Gastrocnemius medialis (tissue), 4 donors: ENCODE measurements around the gene SLC5A12. TPM values are rescaled to one million over a fixed set of nuclear protein-coding genes. Genes with fewer than 3 reads are reported as not detected.

Experiments
- ATAC-seq, 2 donors: fragments of 150-250 bp; one replicate each; pipeline ENCODE4 v1.9.1; 2016
- DNase-seq, 2 donors: peaks; one replicate each; pipeline ENCODE4 v3.0.0-alpha.2; 2019
- H3K27ac ChIP-seq, 4 donors: fragments of 200-600 bp; sonication (generic); 1 replicate in 1 of 4; 2 replicates in 3 of 4; pipeline ENCODE4 v1.5.1; 2016 to 2018; ENCODE audit warnings: mild to moderate bottlenecking in 2 of 4, moderate library complexity in 1 of 4
- H3K27me3 ChIP-seq, 3 donors: fragments of 200-600 bp; sonication (generic) in 2 of 3; 1 replicate in 1 of 3; 2 replicates in 2 of 3; pipeline versions ENCODE4 v1.5.1 to v1.6.0; 2016 to 2019; ENCODE audit warnings: mild to moderate bottlenecking in 1 of 3, moderate library complexity in 1 of 3
- H3K36me3 ChIP-seq, 2 donors: fragments of 200-600 bp; sonication (generic) in 1 of 2; one replicate each; pipeline ENCODE4 v1.5.1; 2017 to 2018
- H3K4me1 ChIP-seq, 2 donors: fragments of 200-600 bp; sonication (generic) in 1 of 2; one replicate each; pipeline ENCODE4 v1.5.1; 2016 to 2017; ENCODE audit warnings: mild to moderate bottlenecking in 2 of 2
- H3K4me3 ChIP-seq, 4 donors: fragments of 200-600 bp; sonication (generic) in 3 of 4; 1 replicate in 1 of 4; 2 replicates in 3 of 4; pipeline ENCODE4 v1.5.1; 2016 to 2019; ENCODE audit warnings: mild to moderate bottlenecking in 2 of 4
- H3K9me3 ChIP-seq, 3 donors: fragments of 200-600 bp; sonication (generic) in 2 of 3; 1 replicate in 1 of 3; 2 replicates in 2 of 3; pipeline ENCODE4 v1.5.1; 2016 to 2019
- POLR2A ChIP-seq, 2 donors: fragments of 450-650 bp; IDR thresholded peaks; one replicate each; pipeline ENCODE4 v1.6.1; 2017; ENCODE audit warnings: antibody characterized with exemption in 2 of 2, mild to moderate bottlenecking in 2 of 2, moderate library complexity in 2 of 2
- in situ Hi-C, 4 donors: fragments of 200-750 bp; cut with MboI; loops; one replicate each; pipeline versions ENCODE4 v1.15.0 to v1.8.0; 2017; ENCODE audit warnings: low sequenced_read_pairs in 4 of 4
- intact Hi-C: fragments of 100-400 bp; cut with DNase I; formaldehyde crosslinking; loops from one replicate; pipeline ENCODE4 v1.15.1; 2023; ENCODE audit warnings: low total_unique reads
- total RNA-seq, 4 donors: library from RNA; depleted of rRNA; stranded (reverse); fragments of >200 nt; gene quantifications; one replicate each; pipeline versions ENCODE4 v1.1.0 to v1.2.3, GENCODE V29; 2016
- TF ChIP-seq, protein P1 (sequence below), 5 experiments: fragments of 450-650 bp in 3 of 5; fragments of 200-600 bp in 2 of 5; sonication (generic) in 2 of 5; IDR thresholded peaks in 4 of 5; conservative IDR thresholded peaks in 1 of 5; 1 replicate in 4 of 5; 2 replicates in 1 of 5; pipeline ENCODE4 v1.5.1; 2016 to 2019; ENCODE audit warnings: antibody characterized with exemption in 5 of 5, mild to moderate bottlenecking in 3 of 5, moderate library complexity in 3 of 5

SLC5A12 gene, protein sequence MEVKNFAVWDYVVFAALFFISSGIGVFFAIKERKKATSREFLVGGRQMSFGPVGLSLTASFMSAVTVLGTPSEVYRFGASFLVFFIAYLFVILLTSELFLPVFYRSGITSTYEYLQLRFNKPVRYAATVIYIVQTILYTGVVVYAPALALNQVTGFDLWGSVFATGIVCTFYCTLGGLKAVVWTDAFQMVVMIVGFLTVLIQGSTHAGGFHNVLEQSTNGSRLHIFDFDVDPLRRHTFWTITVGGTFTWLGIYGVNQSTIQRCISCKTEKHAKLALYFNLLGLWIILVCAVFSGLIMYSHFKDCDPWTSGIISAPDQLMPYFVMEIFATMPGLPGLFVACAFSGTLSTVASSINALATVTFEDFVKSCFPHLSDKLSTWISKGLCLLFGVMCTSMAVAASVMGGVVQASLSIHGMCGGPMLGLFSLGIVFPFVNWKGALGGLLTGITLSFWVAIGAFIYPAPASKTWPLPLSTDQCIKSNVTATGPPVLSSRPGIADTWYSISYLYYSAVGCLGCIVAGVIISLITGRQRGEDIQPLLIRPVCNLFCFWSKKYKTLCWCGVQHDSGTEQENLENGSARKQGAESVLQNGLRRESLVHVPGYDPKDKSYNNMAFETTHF
- total RNA-seq, result not detected

DNA sequence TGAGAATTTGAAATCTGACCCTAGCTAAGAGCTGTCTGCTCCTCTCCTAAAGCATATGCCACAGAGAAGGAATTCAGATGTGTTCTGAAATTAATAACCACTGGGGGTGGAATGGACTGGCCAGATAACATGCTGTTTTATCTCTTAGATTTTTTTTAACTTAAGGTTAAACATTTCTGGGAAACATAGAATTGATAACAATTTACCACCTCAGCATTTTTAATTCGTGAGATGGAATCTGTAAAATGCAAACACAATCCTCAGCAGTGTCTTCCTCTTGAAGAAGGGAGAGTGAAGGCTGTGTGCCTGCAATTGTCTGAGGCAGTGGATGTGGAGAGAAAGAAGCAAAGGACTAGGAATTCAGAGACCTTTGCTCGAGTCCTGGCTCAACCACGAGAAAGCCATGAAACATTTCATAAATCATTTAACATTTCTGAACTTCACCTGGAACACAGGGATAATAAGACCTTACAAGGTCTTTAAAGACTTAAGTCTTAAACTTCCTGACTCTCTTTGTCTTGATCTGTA is at the start of gene SLC5A12:
Gene SLC5A12, minus strand, starts transcription at position 113 of the 528 bp plus-strand sequence. CDS start 346 bp downstream, outside the sequence.
- in situ Hi-C loops, result no loop called here
- ATAC-seq, result no peak
- no peak within 1 kb of the TSS for H3K27ac ChIP-seq

DNA sequence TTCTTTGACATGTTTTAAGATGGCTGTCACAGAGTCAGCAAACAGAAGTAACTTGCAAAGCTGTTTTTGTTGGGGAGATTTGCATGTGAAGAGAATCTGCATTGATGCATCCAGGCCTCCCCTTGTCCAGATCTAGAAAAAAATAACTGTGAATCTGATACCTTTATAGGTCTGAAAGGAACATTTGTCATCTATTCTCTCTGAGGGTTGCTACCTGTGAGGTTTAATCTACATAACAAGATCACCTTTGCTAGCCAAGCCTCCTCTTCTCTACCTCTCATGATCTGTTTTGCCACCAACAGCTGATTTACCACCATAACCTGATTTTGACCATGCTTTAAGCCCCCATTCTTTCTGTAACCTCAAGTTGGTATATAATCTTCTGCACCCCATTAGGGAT is 47.2 kb upstream of the SLC5A12 start:
- no peak for DNase-seq
- Histone ChIP-seq H3K27me3 (no peaks in the 10 kb centered on the region), H3K36me3 (no peaks in the 10 kb centered on the region), H3K4me1 (no peaks in the 10 kb centered on the region), H3K9me3 (no peaks in the 10 kb centered on the region), H3K4me3 (no peak overlapping the region), H3K27ac (no peak overlapping the region)
- TF ChIP-seq, protein P1, sequence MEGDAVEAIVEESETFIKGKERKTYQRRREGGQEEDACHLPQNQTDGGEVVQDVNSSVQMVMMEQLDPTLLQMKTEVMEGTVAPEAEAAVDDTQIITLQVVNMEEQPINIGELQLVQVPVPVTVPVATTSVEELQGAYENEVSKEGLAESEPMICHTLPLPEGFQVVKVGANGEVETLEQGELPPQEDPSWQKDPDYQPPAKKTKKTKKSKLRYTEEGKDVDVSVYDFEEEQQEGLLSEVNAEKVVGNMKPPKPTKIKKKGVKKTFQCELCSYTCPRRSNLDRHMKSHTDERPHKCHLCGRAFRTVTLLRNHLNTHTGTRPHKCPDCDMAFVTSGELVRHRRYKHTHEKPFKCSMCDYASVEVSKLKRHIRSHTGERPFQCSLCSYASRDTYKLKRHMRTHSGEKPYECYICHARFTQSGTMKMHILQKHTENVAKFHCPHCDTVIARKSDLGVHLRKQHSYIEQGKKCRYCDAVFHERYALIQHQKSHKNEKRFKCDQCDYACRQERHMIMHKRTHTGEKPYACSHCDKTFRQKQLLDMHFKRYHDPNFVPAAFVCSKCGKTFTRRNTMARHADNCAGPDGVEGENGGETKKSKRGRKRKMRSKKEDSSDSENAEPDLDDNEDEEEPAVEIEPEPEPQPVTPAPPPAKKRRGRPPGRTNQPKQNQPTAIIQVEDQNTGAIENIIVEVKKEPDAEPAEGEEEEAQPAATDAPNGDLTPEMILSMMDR (IDR thresholded peaks at IDR 0.05 in 4 of 5, conservative IDR thresholded peaks at IDR 0.05 in 1 of 5), result no peak
- no peak for TF ChIP-seq POLR2A (IDR thresholded peaks at IDR 0.05)
- intact Hi-C loops, result no loop called here
- no peak for ATAC-seq
- in situ Hi-C loops, result loop anchor here in 1 of 4 donors (10.0 kb wide), 1 partner anchor 396 kb away; no protein-coding TSS in a partner anchor

More for the DNA sequence above, at the start of gene SLC5A12:
- TF ChIP-seq POLR2A (IDR thresholded peaks at IDR 0.05), result no peak
- TF ChIP-seq, protein P1 (IDR thresholded peaks at IDR 0.05 in 4 of 5, conservative IDR thresholded peaks at IDR 0.05 in 1 of 5), result no peak
- intact Hi-C loops, result no loop called here
- no peak within 1 kb of the TSS for H3K4me3 ChIP-seq
- DNase-seq, result no peak
- no peaks in the 10 kb centered on the region for H3K27me3 ChIP-seq
- no peaks in the 10 kb centered on the region for H3K4me1 ChIP-seq
- H3K9me3 ChIP-seq, result no peaks in the 10 kb centered on the region
- no peaks in the 10 kb centered on the region for H3K36me3 ChIP-seq

DNA sequence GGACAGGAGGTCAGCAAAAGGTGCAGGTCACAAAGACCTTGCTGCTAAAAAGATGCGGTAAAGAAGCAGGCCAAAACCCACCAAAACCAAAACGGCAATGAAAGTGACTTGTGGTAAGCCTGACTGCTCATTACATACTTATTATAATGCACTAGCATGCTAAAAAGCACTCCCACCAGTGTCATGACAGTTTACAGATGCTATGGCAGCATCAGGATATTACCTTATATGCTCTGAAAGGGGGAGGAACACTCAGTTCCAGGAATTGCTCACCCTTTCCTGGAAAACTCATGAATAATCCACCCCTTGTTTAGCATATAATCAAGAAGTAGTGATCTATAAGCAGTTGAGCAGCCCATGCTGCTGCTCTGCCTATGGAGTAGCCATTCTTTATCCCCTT is 45.2 kb upstream of the SLC5A12 start:
- intact Hi-C loops (no loop called here), in situ Hi-C loops (loop anchor here in 1 of 4 donors (10.0 kb wide), 1 partner anchor 398 kb away; no protein-coding TSS in a partner anchor)
- Histone ChIP-seq H3K9me3 (no peaks in the 10 kb centered on the region), H3K4me3 (no peak overlapping the region), H3K27ac (no peak overlapping the region), H3K4me1 (no peaks in the 10 kb centered on the region), H3K27me3 (no peaks in the 10 kb centered on the region), H3K36me3 (no peaks in the 10 kb centered on the region)
- DNase-seq, result no peak
- TF ChIP-seq, protein P1 (IDR thresholded peaks at IDR 0.05 in 4 of 5, conservative IDR thresholded peaks at IDR 0.05 in 1 of 5), result no peak
- TF ChIP-seq POLR2A (IDR thresholded peaks at IDR 0.05), result no peak
- no peak for ATAC-seq

DNA sequence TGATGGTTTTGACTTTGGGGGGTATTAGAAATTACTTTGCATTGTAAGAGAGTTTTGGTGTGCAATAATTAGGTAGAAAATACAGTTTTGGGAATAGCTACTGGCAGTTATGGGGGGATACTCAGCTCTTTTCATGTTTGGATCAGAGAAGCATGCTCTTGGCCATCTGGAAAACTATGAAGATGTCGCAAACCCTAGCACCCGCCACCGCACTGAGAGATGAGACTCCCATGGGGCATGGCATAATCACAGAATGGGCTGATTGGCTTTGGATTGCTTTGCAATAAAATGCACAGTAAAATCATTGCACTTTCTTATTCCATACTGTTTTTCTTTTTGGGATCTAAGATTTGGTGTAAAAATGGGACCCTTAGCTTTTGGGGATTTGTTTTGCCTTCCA is 43.5 kb upstream of the SLC5A12 start:
- no peaks in the 10 kb centered on the region for H3K36me3 ChIP-seq
- TF ChIP-seq, protein P1 (IDR thresholded peaks at IDR 0.05 in 4 of 5, conservative IDR thresholded peaks at IDR 0.05 in 1 of 5), result no peak
- TF ChIP-seq POLR2A (IDR thresholded peaks at IDR 0.05), result no peak
- H3K27me3 ChIP-seq, result no peaks in the 10 kb centered on the region
- no peaks in the 10 kb centered on the region for H3K4me1 ChIP-seq
- intact Hi-C loops (no loop called here), in situ Hi-C loops (loop anchor here in 1 of 4 donors (10.0 kb wide), 1 partner anchor 399 kb away; no protein-coding TSS in a partner anchor)
- no peak for ATAC-seq
- no peak for DNase-seq
- no peak overlapping the region for H3K4me3 ChIP-seq
- H3K9me3 ChIP-seq, result no peaks in the 10 kb centered on the region
- H3K27ac ChIP-seq, result no peak overlapping the region
